T-helper 1 cell treated with Interleukin-12 subunit alpha and Interleukin-12 subunit beta and Interleukin-4 antibody, amounts not matched to agents 30 ng/mL and 1 ng/mL, for 36 hours (primary cell): ENCODE measurements around the gene FAM228B. TPM values are rescaled to one million over a fixed set of nuclear protein-coding genes. Genes with fewer than 3 reads are reported as not detected.
"Not testable (repeated sequence)": the region's sequence is repeated elsewhere in the genome, so short reads cannot be mapped to it uniquely, and the experiment has no call there.

Experiments used
- intact Hi-C: fragments of 100-400 bp; cut with micrococcal nuclease; formaldehyde crosslinking; loops from one replicate; pipeline ENCODE4 v1.15.1; 2024
- total RNA-seq: library from RNA; stranded (reverse); gene quantifications from 2 replicates; pipeline ENCODE4 v1.2.3, GENCODE V29; 2022

The FAM228B gene
- total RNA-seq: 7.8 and 10.1 TPM in 2 replicates

GRCh38 chr2:24123195-24123921 is at the start of gene FAM228B, which contains the start of gene PFN4:
FAM228B (plus strand) TSS chr2:24123469; CDS start chr2:24124362, 893 bp downstream.
PFN4 (minus strand) TSS chr2:24123334; CDS start chr2:24122535, 799 bp downstream.
- intact Hi-C loops: loop anchor here (1.0 to 2.0 kb wide), 3 partner anchors 39 to 77 kb away; partner anchors contain the start of genes SF3B6, TP53I3 and WDCP

DNA sequence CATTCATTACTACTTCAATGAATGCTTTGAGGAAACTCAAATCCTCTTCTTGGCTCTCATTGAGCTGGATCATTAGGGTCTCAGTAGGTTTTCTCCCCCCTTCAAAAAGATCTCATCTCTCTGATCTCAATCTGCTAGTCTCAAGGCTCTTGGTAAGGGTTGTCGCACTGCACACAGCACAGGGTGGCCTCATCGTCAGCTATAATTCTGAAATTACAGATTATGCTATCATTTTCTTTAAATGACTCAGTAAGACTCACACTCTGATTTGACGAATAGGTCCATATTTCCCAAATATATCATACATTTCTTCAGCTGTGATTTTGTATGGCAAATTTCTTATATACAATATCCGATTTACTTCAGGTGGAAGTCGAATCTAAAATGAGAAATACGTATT is 49.5 kb upstream of the FAM228B start:
- intact Hi-C loops: loop anchor here (10.0 kb wide), 1 partner anchor 1961 kb away; the partner anchor contains the start of gene RAB10

GRCh38 chr2:24075259-24075658 is 48.0 kb upstream of the FAM228B start:
- intact Hi-C loops: loop anchor here (10.0 kb wide), 1 partner anchor 1960 kb away; the partner anchor contains the start of gene RAB10

DNA sequence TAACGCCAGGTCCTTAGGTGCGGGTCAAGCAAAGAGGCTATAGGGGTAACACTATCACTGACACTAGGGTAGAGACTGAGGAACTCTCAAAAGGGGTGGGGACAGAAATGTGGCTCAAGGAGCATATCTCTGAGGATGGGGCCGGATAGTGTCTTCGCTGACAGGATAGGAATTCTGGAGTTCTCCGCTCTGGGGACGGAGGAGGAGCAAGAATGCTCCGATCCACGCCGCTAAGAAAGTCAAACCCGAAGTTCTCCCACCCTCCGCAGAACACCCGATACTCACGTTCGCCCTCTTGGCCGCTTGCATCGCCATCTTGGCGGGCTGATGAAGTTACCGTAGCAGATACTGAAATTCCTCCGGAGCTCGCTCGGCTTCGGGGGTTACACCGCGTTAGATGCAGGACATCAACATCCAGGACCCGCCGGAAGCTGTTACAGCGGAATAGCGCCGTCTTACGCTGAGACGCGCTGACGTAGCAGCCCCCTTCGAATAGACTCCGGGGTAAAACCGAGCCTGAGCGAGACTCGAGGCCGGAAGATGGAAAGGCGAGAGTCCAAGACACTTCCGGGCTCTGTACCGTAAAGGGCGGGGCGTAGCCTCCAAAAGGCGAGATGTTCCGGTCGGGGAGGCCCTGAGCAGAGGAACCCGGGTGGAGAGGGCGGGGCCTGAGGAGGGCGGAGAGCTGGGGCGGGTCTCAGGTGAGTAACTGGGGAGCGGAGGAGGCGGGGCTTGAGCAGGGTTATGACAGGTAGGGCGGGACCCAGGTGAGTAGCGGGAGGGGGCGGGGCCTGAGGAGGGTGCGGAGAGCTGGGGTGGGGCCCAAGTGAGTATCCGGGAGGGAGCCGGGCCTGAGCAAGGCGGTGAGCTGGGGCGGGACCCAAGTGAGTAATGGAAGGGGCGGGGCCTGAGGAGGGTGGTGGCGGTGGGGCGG is 47.1 kb upstream of the FAM228B start, which contains the start of gene SF3B6:
SF3B6 (minus strand) TSS at position 412 of the 934 bp plus-strand sequence; CDS start at position 315, 97 bp downstream.
- intact Hi-C loops: loop anchor here (1.0 to 10.0 kb wide), 16 partner anchors 8 to 1959 kb away; partner anchors contain the start of genes ASXL2, ATAD2B, CENPO and DNAJC27

DNA sequence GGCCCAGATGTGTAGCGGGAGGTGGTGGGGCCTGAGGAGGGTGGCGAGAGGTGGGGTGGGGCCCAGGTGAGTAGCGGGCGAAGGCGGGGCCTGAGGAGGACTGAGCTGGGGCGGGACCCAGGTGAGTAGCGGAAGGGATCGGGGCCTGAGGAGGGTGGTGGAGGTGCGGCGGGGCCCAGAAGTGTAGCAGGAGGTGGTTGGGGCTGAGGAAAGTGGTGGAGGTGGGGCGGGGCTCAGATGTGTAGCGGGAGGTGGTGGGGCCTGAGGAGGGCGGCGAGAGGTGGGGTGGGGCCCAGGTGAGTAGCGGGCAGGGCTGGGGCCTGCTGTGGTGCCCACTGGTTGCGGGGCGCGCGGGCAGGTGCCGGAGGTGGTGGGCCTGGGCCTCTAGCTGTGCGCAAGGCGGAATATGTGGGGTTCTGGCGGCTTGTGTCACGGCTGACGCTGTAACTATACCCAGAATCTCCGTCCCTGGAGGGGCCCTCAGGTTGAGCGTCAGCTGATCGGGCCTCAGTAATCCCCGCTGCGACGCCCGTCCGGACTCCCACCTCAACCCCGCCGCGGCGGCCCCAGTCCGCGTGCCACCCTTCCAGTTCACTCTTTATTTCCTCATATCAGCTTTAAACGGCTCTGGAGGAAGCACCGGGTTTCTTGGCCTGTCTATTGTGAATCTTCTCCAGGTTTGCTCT is 46.3 kb upstream of the FAM228B start:
- intact Hi-C loops: loop anchor here (1.0 to 10.0 kb wide), 16 partner anchors 7 to 1958 kb away; partner anchors contain the start of genes ASXL2, ATAD2B, CENPO and DNAJC27

GRCh38 chr2:24077535-24077877 is 45.8 kb upstream of the FAM228B start:
- intact Hi-C loops: loop anchor here (2.0 to 10.0 kb wide), 8 partner anchors 253 to 1957 kb away; partner anchors contain the start of genes ASXL2, CENPO, EFR3B and ITSN2

GRCh38 chr2:24077879-24078278 is 45.4 kb upstream of the FAM228B start:
- intact Hi-C loops: loop anchor here (2.0 to 10.0 kb wide), 8 partner anchors 253 to 1957 kb away; partner anchors contain the start of genes ASXL2, CENPO, EFR3B and ITSN2

GRCh38 chr2:24080701-24081100 is 42.6 kb upstream of the FAM228B start:
- intact Hi-C loops: no loop called here

DNA sequence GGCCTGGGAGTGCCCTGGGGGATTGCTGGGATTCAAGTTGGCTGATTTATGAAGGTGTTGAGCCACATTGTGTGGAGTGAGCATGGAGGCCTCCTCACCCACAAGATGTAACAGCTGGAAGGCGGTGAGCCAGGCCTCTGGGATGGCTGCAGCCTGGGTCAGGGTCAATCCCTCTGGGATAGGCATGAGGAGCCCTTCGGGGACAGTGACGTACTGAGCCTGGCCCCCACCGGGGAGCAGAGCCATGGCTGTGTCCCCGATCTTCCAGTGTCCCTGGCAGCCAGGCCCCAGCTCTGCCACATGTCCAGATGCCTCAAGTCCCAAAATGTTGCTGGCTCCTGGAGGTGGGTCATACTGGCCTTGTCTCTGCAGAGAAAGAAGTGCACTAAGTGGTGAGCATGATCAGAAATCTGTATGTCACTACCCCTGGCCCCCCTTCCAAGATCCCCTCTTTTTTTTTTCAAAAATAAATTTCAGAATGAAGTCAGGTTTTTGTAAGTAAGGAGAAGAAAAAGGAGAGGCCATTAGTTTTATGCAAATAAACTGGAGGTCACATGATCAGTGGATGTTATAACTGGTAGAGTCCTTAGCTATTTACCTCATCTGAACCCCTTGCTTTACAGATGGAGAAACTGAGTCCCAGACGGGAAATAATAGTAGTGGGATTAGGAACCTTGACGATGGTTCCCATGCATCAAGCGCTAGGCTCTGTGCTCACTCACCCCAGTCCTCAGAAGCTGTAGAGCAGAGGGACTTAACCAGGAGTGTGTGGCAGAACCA is 40.3 kb upstream of the FAM228B start:
- intact Hi-C loops: no loop called here

GRCh38 chr2:24083567-24084385 is 39.5 kb upstream of the FAM228B start:
- intact Hi-C loops: loop anchor here (1.0 to 2.0 kb wide), 8 partner anchors 7 to 299 kb away; partner anchors contain the start of genes ATAD2B, FAM228B, ITSN2 and PFN4

DNA sequence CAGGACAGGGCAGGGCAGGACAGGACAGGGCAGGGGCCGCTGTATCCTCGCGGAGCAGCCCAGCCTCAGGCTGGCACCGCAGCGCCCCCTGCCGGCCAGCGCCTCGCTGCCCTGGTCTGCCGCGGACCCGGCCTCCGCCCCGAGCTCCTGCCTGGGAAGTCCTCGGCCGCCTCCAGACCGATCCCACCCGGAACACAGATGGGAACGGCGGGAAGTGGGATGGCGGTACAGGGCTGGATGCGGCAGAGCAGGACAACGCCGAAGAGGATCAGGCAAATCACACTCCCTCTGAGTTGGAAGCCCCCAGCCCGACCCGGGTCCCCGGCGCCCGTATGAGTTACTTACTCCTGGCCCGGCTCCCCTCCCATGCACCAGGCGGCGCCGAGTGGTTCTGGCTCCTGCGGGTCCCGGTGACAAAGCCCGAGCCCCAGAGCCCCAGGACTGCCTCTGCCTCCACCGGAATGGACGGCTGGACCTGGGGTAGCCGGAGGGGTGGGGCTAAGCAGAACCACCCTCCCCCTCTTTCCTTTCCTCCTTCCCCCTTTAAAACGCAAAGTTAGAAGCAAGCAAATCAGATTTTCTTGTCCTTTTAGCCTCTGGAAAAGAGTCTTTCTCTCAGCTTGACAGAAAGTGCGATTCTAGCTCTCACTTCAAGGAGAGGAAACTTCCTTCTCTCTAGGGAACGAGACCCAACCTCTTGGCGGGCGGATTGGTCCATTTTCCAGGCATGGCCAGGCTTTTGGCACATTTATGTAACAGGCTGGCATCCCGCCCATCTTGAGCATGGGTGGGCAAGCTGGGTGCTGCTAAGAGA is 38.7 kb upstream of the FAM228B start, which contains the start of gene TP53I3:
TP53I3 (minus strand) TSS at position 449 of the 814 bp plus-strand sequence. CDS start 508 bp downstream, outside the sequence.
- intact Hi-C loops: loop anchor here (1.0 to 2.0 kb wide), 8 partner anchors 8 to 298 kb away; partner anchors contain the start of genes ATAD2B, FAM228B, ITSN2 and PFN4

DNA sequence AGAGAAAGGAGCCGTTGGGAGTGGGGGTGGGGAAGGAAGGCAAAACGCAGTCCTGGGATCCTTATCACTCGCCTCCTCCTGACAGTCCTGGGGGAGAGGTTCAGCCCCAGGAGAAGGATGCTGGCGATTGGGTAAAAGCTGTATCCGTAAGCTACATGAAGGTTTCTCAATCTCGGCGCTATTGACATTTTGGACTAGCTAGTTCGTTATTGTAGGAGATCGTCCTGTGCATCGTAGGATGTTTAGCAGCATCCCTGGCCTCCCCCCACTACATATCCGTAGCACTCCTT is 38.1 kb upstream of the FAM228B start:
- intact Hi-C loops: loop anchor here (2.0 kb wide), 3 partner anchors 38 to 276 kb away; partner anchors contain the start of genes FAM228B, ITSN2, PFN4 and WDCP

GRCh38 chr2:24086241-24086640 is 37.0 kb upstream of the FAM228B start:
- intact Hi-C loops: no loop called here

DNA sequence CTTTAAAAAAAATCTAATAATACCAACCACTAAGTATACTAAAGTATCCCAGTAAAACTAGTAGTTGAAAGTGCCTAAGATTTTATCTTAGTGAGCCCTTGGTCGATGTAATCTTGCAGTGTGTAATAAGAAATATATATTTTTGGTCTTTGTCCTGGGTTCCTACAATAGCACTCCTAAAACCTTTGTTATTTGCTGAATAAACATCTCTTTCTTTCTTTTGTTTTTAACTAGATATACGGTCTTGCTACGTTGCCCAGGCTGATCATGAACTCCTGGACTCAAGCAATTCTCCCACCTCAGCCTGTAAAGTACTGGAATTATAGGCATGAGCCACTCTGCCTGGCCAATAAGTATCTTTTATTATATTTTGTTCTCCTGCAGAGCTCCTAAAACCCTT is 36.2 kb upstream of the FAM228B start:
- intact Hi-C loops: no loop called here

GRCh38 chr2:24088821-24089359 is 34.4 kb upstream of the FAM228B start:
- intact Hi-C loops: no loop called here

- intact Hi-C loops: not testable (repeated sequence)
These were observed 30.0 kb upstream of the FAM228B start for GRCh38 chr2:24093270-24093669.

GRCh38 chr2:24095171-24095677 is 28.0 kb upstream of the FAM228B start:
- intact Hi-C loops: not testable (repeated sequence)
